AG10803 (cell line): Measurements from ENCODE around the gene VPS8.
"Not testable (repeated sequence)": the region's sequence is repeated elsewhere in the genome, so short reads cannot be mapped to it uniquely, and the experiment has no call there.

Experiments
- DNase-seq: peaks from one replicate; pipeline ENCODE4 v3.0.0; 2010; ENCODE audit warnings: low read depth
- H3K4me3 ChIP-seq: 2 replicates; pipeline ENCODE4 v1.5.1; 2011; ENCODE audit warnings: mild to moderate bottlenecking, low read length, control low read depth
- TF ChIP-seq, protein P1 (sequence below): conservative IDR thresholded peaks from 2 replicates; pipeline ENCODE4 v1.5.1; 2011; ENCODE audit warnings: mild to moderate bottlenecking, low read length, control low read depth, inconsistent platforms

Gene VPS8

GRCh38 chr3:184896336-184896735 lies 84.4 kb downstream of the VPS8 start:
- TF ChIP-seq, protein P1, sequence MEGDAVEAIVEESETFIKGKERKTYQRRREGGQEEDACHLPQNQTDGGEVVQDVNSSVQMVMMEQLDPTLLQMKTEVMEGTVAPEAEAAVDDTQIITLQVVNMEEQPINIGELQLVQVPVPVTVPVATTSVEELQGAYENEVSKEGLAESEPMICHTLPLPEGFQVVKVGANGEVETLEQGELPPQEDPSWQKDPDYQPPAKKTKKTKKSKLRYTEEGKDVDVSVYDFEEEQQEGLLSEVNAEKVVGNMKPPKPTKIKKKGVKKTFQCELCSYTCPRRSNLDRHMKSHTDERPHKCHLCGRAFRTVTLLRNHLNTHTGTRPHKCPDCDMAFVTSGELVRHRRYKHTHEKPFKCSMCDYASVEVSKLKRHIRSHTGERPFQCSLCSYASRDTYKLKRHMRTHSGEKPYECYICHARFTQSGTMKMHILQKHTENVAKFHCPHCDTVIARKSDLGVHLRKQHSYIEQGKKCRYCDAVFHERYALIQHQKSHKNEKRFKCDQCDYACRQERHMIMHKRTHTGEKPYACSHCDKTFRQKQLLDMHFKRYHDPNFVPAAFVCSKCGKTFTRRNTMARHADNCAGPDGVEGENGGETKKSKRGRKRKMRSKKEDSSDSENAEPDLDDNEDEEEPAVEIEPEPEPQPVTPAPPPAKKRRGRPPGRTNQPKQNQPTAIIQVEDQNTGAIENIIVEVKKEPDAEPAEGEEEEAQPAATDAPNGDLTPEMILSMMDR, result no peak
- DNase-seq, result no peak

GRCh38 chr3:184899953-184900595 lies 88.1 kb downstream of the VPS8 start:
- no peak overlapping the region for H3K4me3 ChIP-seq
- TF ChIP-seq, protein P1, result no peak
- no peak for DNase-seq

More at GRCh38 chr3:184896336-184896735, 84.4 kb downstream of the VPS8 start:
- no peak overlapping the region for H3K4me3 ChIP-seq

DNA sequence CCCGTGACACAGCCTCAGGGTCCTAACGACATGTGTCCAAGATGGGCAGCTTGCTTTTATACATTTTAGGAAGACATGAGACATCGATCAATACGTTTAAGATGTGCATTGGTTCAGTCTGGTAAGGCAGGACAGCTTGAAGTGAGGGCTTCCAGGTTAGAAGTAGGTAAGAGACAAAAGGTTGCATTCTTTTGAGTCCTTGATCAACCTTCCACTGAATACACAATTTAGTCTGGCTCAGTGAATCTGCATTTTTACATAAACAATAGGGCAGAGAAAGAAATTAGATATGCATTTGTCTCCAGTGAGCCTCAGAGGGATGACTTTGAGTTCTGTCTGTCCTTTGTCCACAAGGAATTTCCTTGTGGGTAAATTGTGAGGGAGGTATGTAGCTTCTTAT lies 95.1 kb downstream of the VPS8 start:
- H3K4me3 ChIP-seq, DNase-seq: not testable (repeated sequence)

- H3K4me3 ChIP-seq, result no peak overlapping the region
- no peak for DNase-seq
- TF ChIP-seq, protein P1, result no peak
Observed at GRCh38 chr3:184907681-184908649, 96.0 kb downstream of the VPS8 start.

GRCh38 chr3:184908859-184909258 lies 96.9 kb downstream of the VPS8 start:
- no peak overlapping the region for H3K4me3 ChIP-seq
- DNase-seq, result no peak
- TF ChIP-seq, protein P1, result no peak

DNA sequence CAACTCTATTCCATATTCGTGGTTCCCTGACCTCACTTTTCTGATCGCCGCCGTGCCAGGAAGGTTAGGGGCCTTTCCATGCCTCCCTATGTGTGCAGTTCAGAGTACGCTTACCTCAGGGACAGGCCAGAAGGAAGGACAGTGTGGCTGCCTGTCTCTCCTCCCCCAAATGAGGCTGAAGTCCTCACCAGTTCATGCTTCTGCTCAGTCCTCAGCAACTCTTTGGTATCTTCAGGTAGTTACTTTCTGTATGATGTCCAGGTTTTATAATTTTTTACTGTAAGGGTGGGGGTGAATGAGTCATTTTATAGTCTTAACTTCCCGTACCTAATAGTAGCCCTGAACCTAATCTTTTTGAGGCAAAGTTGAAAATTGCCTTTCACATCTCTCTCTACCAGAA lies 98.7 kb downstream of the VPS8 start:
- no peak for DNase-seq
- no peak overlapping the region for H3K4me3 ChIP-seq

GRCh38 chr3:184911570-184911969 lies 99.6 kb downstream of the VPS8 start:
- H3K4me3 ChIP-seq, result no peak overlapping the region
- TF ChIP-seq, protein P1, result no peak
- DNase-seq, result no peak

More for the DNA sequence above, 98.7 kb downstream of the VPS8 start:
- TF ChIP-seq, protein P1, result no peak
